Trophoblast cell (in vitro differentiated cells and primary cell): ENCODE results near the gene SIK3.

Source experiments
- DNase-seq, 2 donors: peaks; one replicate each; pipeline ENCODE4 v3.0.0-alpha.2; 2016
- H2AFZ ChIP-seq: 2 replicates; pipeline ENCODE4 v1.6.1; 2013; ENCODE audit warnings: low read length, moderate library complexity, mild to moderate bottlenecking; ENCODE audit not compliant: insufficient read depth, poor library complexity
- H2AK5ac ChIP-seq: 2 replicates; pipeline ENCODE4 v1.6.1; 2013; ENCODE audit warnings: mild to moderate bottlenecking, low read length
- H2BK120ac ChIP-seq: 2 replicates; pipeline ENCODE4 v1.6.1; 2013; ENCODE audit warnings: low read length, mild to moderate bottlenecking, moderate library complexity; ENCODE audit not compliant: insufficient read depth, poor library complexity
- H2BK12ac ChIP-seq: 2 replicates; pipeline ENCODE4 v1.6.1; 2013; ENCODE audit warnings: mild to moderate bottlenecking, low read length, moderate library complexity
- H2BK5ac ChIP-seq: 2 replicates; pipeline ENCODE4 v1.6.1; 2013; ENCODE audit warnings: low read length, low read depth, moderate library complexity, mild to moderate bottlenecking; ENCODE audit not compliant: poor library complexity
- H3K14ac ChIP-seq: 2 replicates; pipeline ENCODE4 v1.6.1; 2013; ENCODE audit warnings: mild to moderate bottlenecking, low read length
- H3K18ac ChIP-seq: 2 replicates; pipeline ENCODE4 v1.6.1; 2013; ENCODE audit warnings: mild to moderate bottlenecking, low read length
- H3K23ac ChIP-seq: 2 replicates; pipeline ENCODE4 v1.6.1; 2013; ENCODE audit warnings: low read length
- H3K27ac ChIP-seq: 2 replicates; pipeline ENCODE4 v1.5.1; 2013; ENCODE audit warnings: low read depth, mild to moderate bottlenecking, inconsistent platforms, low read length, moderate library complexity
- H3K27me3 ChIP-seq: 2 replicates; pipeline ENCODE4 v1.6.1; 2013; ENCODE audit warnings: inconsistent platforms, mild to moderate bottlenecking, low read length, moderate library complexity; ENCODE audit not compliant: insufficient read depth
- H3K36me3 ChIP-seq, 2 experiments: 1 replicate in 1 of 2; 2 replicates in 1 of 2; pipeline ENCODE4 v1.6.1; 2013; ENCODE audit warnings: low read length in 2 of 2, mild to moderate bottlenecking in 2 of 2, moderate library complexity in 1 of 2; ENCODE audit not compliant: insufficient read depth in 2 of 2, control insufficient read depth in 1 of 2
- H3K4ac ChIP-seq: 2 replicates; pipeline ENCODE4 v1.6.1; 2013; ENCODE audit warnings: low read depth, mild to moderate bottlenecking, low read length, moderate library complexity
- H3K4me1 ChIP-seq, 2 experiments: 1 replicate in 1 of 2; 2 replicates in 1 of 2; pipeline ENCODE4 v1.6.1; 2013; ENCODE audit warnings: low read length in 2 of 2, mild to moderate bottlenecking in 2 of 2, moderate library complexity in 1 of 2; ENCODE audit not compliant: insufficient read depth in 2 of 2, control insufficient read depth in 1 of 2
- H3K4me2 ChIP-seq: 2 replicates; pipeline ENCODE4 v1.6.1; 2013; ENCODE audit warnings: inconsistent platforms, mild to moderate bottlenecking, low read length, moderate library complexity
- H3K4me3 ChIP-seq: 2 replicates; pipeline ENCODE4 v1.5.1; 2013; ENCODE audit warnings: mild to moderate bottlenecking, low read depth, low read length, inconsistent platforms
- H3K79me1 ChIP-seq: one replicate; pipeline ENCODE4 v1.6.1; 2013; ENCODE audit warnings: low read length
- H3K79me2 ChIP-seq: 2 replicates; pipeline ENCODE4 v1.6.1; 2013; ENCODE audit warnings: low read length, mild to moderate bottlenecking; ENCODE audit not compliant: control insufficient read depth, insufficient read depth, poor library complexity
- H3K9ac ChIP-seq: 2 replicates; pipeline ENCODE4 v1.6.1; 2013; ENCODE audit warnings: mild to moderate bottlenecking, low read length
- H3K9me3 ChIP-seq: 2 replicates; pipeline ENCODE4 v1.6.1; 2013; ENCODE audit warnings: low read depth, mild to moderate bottlenecking, control low read depth, inconsistent platforms, low read length; ENCODE audit not compliant: insufficient read depth
- H4K12ac ChIP-seq: 2 replicates; pipeline ENCODE4 v1.6.1; 2013; ENCODE audit warnings: low read depth, mild to moderate bottlenecking, low read length, moderate library complexity
- H4K8ac ChIP-seq: 2 replicates; pipeline ENCODE4 v1.6.1; 2013; ENCODE audit warnings: low read depth, mild to moderate bottlenecking, low read length, moderate library complexity
- H4K91ac ChIP-seq: one replicate; pipeline ENCODE4 v1.6.1; 2013; ENCODE audit warnings: low read depth, mild to moderate bottlenecking, low read length, moderate library complexity
- WGBS: extraction: QIAGEN DNeasy Blood & Tissue Kit; methylation state at CpG from one replicate; pipeline ENCODE4 v1.1.7; 2013; ENCODE audit warnings: missing lambda C conversion rate; ENCODE audit not compliant: insufficient read length, insufficient coverage; ENCODE audit errors: extremely low coverage; 5-methylcytosine and 5-hydroxymethylcytosine counted together

The SIK3 gene

DNA sequence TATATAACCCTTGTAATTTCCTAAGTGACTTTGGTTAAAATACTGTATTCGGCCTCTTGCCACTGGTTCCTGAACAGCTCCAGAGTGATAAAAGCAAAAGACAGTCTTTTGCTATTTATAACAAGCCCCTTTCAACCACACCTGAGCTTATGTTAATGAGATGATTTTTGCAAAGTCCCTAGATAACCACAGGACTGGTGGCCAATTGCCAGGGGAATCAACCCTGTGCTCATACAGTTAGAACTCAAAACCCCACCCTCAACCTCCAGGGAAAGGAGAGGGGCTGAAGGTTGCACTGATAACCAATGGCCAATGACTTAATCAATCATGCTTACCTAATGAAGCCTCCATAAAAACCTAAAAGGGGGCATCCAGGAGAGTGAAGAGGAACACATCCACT is 77.9 kb downstream of the SIK3 start:
- H3K27me3 ChIP-seq, result no peaks in the 10 kb centered on the region
- H2BK12ac ChIP-seq, result no peak overlapping the region
- WGBS, result no CpG with 5 or more reads among the region's 1 CpG
- no peaks in the 10 kb centered on the region for H3K4me1 ChIP-seq
- H4K91ac ChIP-seq, result no peak overlapping the region
- no peak overlapping the region for H3K27ac ChIP-seq
- no peaks in the 10 kb centered on the region for H3K36me3 ChIP-seq
- no peak overlapping the region for H3K9ac ChIP-seq
- no peak overlapping the region for H4K12ac ChIP-seq
- no peak overlapping the region for H3K14ac ChIP-seq
- no peak overlapping the region for H2BK5ac ChIP-seq
- H4K8ac ChIP-seq, result no peak overlapping the region
- H3K4ac ChIP-seq, result no peak overlapping the region
- no peak overlapping the region for H2AFZ ChIP-seq
- no peak overlapping the region for H2AK5ac ChIP-seq
- no peaks in the 10 kb centered on the region for H3K9me3 ChIP-seq
- H3K23ac ChIP-seq, result no peak overlapping the region
- H3K79me2 ChIP-seq, result no peaks in the 10 kb centered on the region
- H3K18ac ChIP-seq, result no peak overlapping the region
- no peaks in the 10 kb centered on the region for H3K79me1 ChIP-seq
- DNase-seq, result no peak
- no peak overlapping the region for H3K4me3 ChIP-seq
- no peak overlapping the region for H3K4me2 ChIP-seq
- no peak overlapping the region for H2BK120ac ChIP-seq

DNA sequence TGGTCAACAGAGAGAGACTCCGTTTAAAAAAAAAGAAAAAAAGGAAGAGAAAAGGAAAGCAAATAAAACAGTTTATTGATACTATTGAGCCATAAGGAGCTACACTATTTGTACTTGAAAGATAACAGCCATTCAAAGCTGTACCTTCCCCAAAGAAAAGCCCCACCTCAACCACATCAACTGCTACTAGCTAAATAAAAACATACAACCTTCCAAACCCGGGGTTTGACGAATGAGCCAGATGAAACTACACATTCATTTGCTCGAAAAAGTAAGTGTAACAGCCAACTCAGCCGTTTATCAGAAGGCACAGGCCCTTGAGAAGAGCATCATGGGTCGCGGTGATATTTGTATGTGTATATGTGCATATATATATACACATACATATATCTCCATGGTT is 78.4 kb downstream of the SIK3 start:
- H3K36me3 ChIP-seq, result no peaks in the 10 kb centered on the region
- no CpG with 5 or more reads among the region's 7 CpGs for WGBS

DNA sequence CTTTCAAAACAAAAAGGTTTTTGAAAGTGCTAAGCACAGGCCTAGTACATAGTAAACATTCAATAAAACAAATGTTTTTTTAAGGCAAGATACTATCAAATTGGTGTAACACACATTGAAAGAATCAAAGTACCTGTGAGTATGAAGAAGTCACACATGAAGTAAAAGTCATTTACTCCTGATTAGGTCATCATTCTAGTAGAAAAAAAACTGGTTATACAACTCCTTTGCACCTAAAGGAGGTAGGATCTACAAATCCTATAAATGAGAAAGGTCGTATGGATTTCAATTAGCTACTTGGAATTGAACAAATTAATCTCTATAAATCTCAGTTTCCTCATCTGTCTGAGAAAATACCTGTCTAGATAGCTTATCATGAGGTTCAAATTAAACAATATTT is 80.8 kb downstream of the SIK3 start:
- Histone ChIP-seq H3K4ac (no peak overlapping the region), H3K4me2 (no peak overlapping the region), H4K12ac (no peak overlapping the region), H2AFZ (no peak overlapping the region), H2BK5ac (no peak overlapping the region), H3K4me3 (no peak overlapping the region), H3K27me3 (no peaks in the 10 kb centered on the region), H3K9me3 (no peaks in the 10 kb centered on the region), H3K14ac (no peak overlapping the region), H3K27ac (no peak overlapping the region), H3K18ac (no peak overlapping the region), H2AK5ac (no peak overlapping the region), H3K23ac (no peak overlapping the region), H3K79me1 (no peaks in the 10 kb centered on the region), H4K8ac (no peak overlapping the region), H3K4me1 (no peaks in the 10 kb centered on the region), H3K9ac (no peak overlapping the region), H3K79me2 (no peaks in the 10 kb centered on the region), H2BK120ac (no peak overlapping the region), H4K91ac (no peak overlapping the region), H2BK12ac (no peak overlapping the region), H3K36me3 (peaks cover 0 to 1% of the 10 kb centered on the region in 2 experiments)
- no CpG with 5 or more reads among the region's 1 CpG for WGBS
- DNase-seq, result peak in 1 of 2 donors; percentile 59

More for the DNA sequence above, 78.4 kb downstream of the SIK3 start:
- Histone ChIP-seq H3K4me1 (no peaks in the 10 kb centered on the region), H3K4ac (no peak overlapping the region), H2AK5ac (no peak overlapping the region), H3K79me2 (no peaks in the 10 kb centered on the region), H3K14ac (no peak overlapping the region), H3K4me2 (no peak overlapping the region), H4K91ac (no peak overlapping the region), H2BK12ac (no peak overlapping the region), H3K4me3 (no peak overlapping the region), H3K27me3 (no peaks in the 10 kb centered on the region), H2BK120ac (no peak overlapping the region), H3K9me3 (no peaks in the 10 kb centered on the region), H3K23ac (no peak overlapping the region), H2BK5ac (no peak overlapping the region), H3K27ac (no peak overlapping the region), H3K18ac (no peak overlapping the region), H3K9ac (no peak overlapping the region), H4K8ac (no peak overlapping the region), H4K12ac (no peak overlapping the region), H3K79me1 (no peaks in the 10 kb centered on the region), H2AFZ (no peak overlapping the region)
- DNase-seq, result no peak

DNA sequence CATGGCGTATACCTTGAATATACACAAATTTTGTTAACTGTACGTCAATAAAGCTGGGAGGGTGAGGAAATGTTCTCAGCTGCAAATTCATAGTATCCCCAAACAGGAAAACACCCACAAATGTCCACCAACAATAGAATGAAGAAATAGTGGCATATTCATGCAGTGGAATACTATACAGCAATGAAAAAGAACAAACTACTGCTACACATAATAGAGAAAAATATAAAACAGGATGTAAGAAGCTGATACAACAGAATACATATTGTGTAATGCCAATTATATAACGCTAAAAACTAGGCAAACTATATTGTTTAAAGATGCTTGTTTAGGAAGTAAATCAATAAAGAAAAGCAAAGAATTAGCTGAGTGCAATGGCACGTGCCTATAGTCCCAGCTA is 81.5 kb downstream of the SIK3 start:
- no peak overlapping the region for H3K14ac ChIP-seq
- no peak overlapping the region for H3K4me3 ChIP-seq
- H3K4me2 ChIP-seq, result no peak overlapping the region
- H3K23ac ChIP-seq, result no peak overlapping the region
- no peak overlapping the region for H2BK120ac ChIP-seq
- no peak overlapping the region for H4K8ac ChIP-seq
- no peak overlapping the region for H3K27ac ChIP-seq
- H3K36me3 ChIP-seq, result peaks cover 0 to 1% of the 10 kb centered on the region in 2 experiments
- H2AK5ac ChIP-seq, result no peak overlapping the region
- H3K9me3 ChIP-seq, result no peaks in the 10 kb centered on the region
- H4K12ac ChIP-seq, result no peak overlapping the region
- WGBS, result no CpG with 5 or more reads among the region's 4 CpGs
- H3K9ac ChIP-seq, result no peak overlapping the region
- no peaks in the 10 kb centered on the region for H3K79me2 ChIP-seq
- no peaks in the 10 kb centered on the region for H3K27me3 ChIP-seq
- H3K4me1 ChIP-seq, result no peaks in the 10 kb centered on the region
- H3K18ac ChIP-seq, result no peak overlapping the region
- no peak overlapping the region for H2BK5ac ChIP-seq
- no peaks in the 10 kb centered on the region for H3K79me1 ChIP-seq
- DNase-seq, result no peak
- H2BK12ac ChIP-seq, result no peak overlapping the region
- H2AFZ ChIP-seq, result no peak overlapping the region
- H3K4ac ChIP-seq, result no peak overlapping the region
- H4K91ac ChIP-seq, result no peak overlapping the region
